NT2/D1 (cell line): Measurements from ENCODE around the gene RPH3AL.
A peak's percentile ranks its signal among the peaks of the same experiment; 100 is the strongest.

Experiments
- DNase-seq: peaks from one replicate; pipeline ENCODE4 v3.0.0-alpha.2; 2011; ENCODE audit warnings: low read depth, low spot score
- H3K27me3 ChIP-seq: 2 replicates; pipeline ENCODE4 v1.6.0; 2011; ENCODE audit warnings: mild to moderate bottlenecking; ENCODE audit not compliant: insufficient read length, insufficient read depth
- H3K36me3 ChIP-seq: 2 replicates; pipeline ENCODE4 v1.6.1; 2011; ENCODE audit warnings: mild to moderate bottlenecking, low read length, mixed read lengths; ENCODE audit not compliant: insufficient read depth, insufficient read length
- H3K4me1 ChIP-seq: 2 replicates; pipeline ENCODE4 v1.5.1; 2011; ENCODE audit not compliant: insufficient read depth, insufficient read length
- H3K4me3 ChIP-seq: 2 replicates; pipeline ENCODE4 v1.5.1; 2011; ENCODE audit warnings: low read depth; ENCODE audit not compliant: insufficient read length
- H3K9ac ChIP-seq: 2 replicates; pipeline ENCODE4 v1.6.0; 2011; ENCODE audit warnings: low read depth; ENCODE audit not compliant: insufficient read length
- H3K9me3 ChIP-seq: 2 replicates; pipeline ENCODE4 v1.5.1; 2011; ENCODE audit warnings: mild to moderate bottlenecking, low read length; ENCODE audit not compliant: insufficient read depth
- SUZ12 ChIP-seq: IDR thresholded peaks from 2 replicates; pipeline ENCODE4 v1.6.1; 2011; ENCODE audit not compliant: insufficient read length, insufficient read depth; ENCODE audit errors: extremely low read depth
- YY1 ChIP-seq: IDR thresholded peaks from 2 replicates; pipeline ENCODE4 v1.6.1; 2011; ENCODE audit not compliant: insufficient read length, insufficient read depth
- ZNF274 ChIP-seq: IDR thresholded peaks from 2 replicates; pipeline ENCODE4 v1.6.1; 2011; ENCODE audit warnings: mild to moderate bottlenecking, low read depth, low read length

Gene RPH3AL

DNA sequence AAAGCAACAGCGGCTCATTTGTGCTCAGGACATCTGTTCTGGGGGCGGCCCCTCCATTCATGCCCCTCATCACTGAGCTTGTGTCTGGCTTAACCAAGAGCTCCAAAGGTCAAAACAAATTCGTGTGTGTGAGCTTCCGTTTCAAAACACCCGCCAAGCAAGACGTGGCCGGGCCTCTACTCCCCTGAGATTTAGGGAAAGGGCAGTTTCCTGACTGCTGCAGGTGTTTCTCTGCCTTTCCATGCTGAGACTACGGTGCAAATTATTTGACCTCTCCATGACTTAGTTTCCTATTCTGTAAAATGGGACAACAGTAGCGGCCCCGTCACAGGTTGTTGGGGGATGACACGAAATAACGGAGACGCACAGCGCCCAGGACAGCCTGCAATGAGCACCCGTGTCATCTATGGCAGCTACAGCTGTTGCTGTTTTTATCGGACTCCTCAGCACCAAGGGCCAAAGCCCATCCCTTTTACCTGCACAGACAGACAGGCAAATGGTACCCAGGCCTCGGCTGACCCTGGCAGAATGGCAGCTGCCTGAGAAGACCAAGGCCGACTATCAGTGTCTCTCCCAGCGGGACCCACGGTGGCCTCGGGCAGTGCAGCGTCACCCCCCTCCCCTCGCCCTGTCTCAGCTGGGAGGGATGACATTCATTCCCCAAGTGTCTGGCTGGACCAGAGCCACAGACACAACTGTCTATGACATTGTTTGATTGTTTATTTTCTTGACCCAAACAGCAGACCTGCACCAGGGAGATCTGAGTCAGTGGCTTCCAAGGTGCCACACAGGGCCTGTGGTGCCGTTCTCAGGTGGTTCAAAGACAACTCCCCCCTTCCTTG, 120.4 kb downstream of the RPH3AL start:
- DNase-seq: no peak
- Histone ChIP-seq H3K36me3 (no peaks in the 10 kb centered on the region), H3K4me1 (peaks cover 11% of the 10 kb centered on the region), H3K27me3 (no peaks in the 10 kb centered on the region), H3K9ac (no peak overlapping the region), H3K4me3 (no peak overlapping the region), H3K9me3 (no peaks in the 10 kb centered on the region)
- TF ChIP-seq ZNF274: no peak
- TF ChIP-seq YY1: no peak
- TF ChIP-seq SUZ12: no peak

DNA sequence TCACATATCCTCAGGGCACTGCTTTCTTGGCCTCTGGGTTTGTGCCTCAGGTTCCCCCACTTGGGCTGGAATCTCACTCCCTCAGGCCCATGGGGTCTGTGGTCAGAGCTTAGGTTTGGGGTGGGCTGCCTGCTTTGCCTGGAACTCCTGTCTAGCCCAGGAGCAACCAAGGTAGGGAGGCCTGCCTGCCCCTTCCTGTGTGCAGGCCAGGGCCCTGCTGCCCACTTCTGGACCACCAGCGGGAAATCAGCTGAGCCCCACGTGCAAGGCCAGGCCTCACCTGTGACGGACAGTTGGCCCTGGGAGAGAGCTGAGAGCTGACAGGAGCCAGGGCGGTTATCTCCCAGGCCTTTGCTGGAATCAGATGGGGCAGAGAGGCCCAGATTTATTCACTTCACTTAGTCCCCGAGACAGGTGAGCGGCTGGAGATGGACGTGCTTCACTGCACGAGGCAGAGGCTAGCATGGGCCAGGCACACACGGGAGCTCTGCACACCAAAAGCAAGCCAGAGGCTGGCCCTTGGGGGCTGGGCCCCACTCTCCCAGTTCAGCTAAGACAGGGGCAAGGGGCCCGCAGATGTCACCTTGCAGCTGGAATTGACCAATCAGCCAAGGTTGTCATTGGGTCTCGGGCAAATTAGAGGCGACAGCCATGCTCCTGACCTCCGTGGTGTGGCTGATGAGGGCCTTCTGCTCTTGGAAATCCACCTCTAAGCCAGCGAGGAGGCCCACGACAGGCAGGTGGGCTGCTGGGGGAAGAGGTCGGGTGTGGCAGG, 121.2 kb downstream of the RPH3AL start:
- Histone ChIP-seq H3K4me1 (peaks cover 8% of the 10 kb centered on the region), H3K9ac (no peak overlapping the region), H3K27me3 (no peaks in the 10 kb centered on the region), H3K9me3 (no peaks in the 10 kb centered on the region), H3K4me3 (no peak overlapping the region), H3K36me3 (no peaks in the 10 kb centered on the region)
- TF ChIP-seq SUZ12 (no peak), ZNF274 (no peak), YY1 (no peak)
- DNase-seq: no peak

DNA sequence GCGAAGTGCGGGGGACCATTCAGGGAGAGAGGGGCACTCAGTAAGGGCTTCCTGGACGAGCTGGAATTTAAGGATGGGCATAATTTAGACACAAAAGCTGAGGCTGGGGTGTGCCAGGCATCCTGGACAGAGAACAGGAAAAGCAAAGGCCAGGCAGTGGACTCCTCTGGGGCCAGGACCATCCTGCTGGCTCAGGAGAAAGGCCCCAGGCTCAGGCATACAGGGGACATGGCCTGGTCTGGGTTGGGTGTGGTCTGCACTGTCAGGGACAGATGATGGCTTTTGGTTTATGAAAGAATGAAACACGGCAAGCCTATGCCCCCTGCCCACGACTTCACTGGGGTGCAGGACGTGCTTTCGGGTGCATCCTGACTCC, 122.2 kb downstream of the RPH3AL start:
- Histone ChIP-seq H3K9me3 (no peaks in the 10 kb centered on the region), H3K36me3 (no peaks in the 10 kb centered on the region), H3K4me1 (peaks cover 6% of the 10 kb centered on the region), H3K9ac (peak overlapping the region; percentile 10), H3K4me3 (no peak overlapping the region), H3K27me3 (no peaks in the 10 kb centered on the region)
- DNase-seq: no peak
- no peak for TF ChIP-seq YY1
- no peak for TF ChIP-seq ZNF274
- TF ChIP-seq SUZ12: no peak

DNA sequence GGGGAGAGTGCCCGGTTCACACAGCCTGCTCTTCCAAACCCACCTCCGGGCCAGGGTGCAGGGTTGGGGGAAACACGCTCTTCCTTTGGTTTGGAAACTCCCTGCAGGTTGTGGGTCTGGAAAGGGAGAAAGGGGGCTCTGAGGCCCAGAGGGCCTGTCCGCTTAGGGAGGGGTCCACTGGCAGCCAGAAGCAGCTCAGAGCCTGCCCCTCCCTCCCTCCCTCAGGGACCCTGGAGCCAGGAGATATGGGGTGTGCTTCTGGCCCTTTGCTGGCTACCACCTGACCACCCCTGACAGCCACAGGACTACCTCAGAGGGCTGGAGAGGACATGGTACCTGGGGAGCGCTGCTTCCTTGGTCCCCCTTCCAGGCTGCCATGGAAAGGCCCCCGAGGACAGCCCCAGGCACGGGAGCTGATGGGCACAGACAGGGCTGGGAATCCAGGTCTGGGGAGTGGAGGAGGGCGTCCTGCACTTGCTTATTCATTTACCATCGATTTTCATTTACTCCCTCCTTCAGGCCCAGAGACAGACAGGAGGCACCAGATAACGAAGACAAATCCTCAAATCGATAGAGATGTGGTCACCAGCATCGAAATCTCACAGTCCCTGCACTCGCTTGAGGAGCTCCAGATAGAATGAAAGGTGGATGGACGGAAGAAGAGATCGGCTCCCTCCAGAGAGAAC, 122.8 kb downstream of the RPH3AL start:
- Histone ChIP-seq H3K36me3 (no peaks in the 10 kb centered on the region), H3K4me3 (no peak overlapping the region), H3K4me1 (peaks cover 6% of the 10 kb centered on the region), H3K9ac (no peak overlapping the region), H3K9me3 (no peaks in the 10 kb centered on the region), H3K27me3 (no peaks in the 10 kb centered on the region)
- DNase-seq: no peak
- TF ChIP-seq ZNF274 (no peak), SUZ12 (no peak), YY1 (no peak)

DNA sequence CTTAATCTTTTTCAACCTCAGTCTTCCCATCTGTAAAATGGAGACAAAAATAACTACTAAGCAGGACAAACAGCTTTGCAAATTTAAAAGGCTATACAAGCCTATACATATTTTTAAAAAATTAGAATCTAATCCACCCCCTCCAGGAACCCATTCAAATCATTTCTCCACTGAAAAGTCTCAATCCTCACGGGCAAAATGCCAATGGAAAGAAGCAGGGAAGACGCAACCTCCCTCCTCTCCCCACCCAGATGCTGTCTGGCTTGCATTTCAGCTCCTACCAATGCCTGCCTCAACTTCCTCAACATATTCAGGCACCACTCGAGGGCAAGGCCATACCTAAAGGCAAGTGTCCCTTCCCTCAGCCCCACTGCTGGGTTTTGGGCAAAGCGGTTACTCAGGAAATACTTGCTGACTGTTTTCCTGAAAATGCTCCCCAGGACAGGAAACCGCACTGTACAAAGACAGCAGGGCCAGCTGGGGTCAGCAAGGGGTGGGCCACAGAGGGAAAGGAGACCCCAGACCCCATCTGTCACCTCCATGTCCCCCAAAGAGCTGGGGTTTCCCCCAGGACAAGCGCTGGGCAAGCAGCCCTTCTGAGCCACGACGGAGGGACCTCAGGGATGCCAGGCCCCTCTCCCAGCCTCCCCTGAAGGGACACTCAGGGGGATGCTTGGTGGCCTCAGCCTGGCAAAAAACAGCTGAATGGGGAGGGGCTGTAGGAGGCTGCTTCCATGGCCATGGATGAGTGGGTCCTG, 123.5 kb downstream of the RPH3AL start:
- no peak overlapping the region for H3K9ac ChIP-seq
- H3K4me3 ChIP-seq: no peak overlapping the region

DNA sequence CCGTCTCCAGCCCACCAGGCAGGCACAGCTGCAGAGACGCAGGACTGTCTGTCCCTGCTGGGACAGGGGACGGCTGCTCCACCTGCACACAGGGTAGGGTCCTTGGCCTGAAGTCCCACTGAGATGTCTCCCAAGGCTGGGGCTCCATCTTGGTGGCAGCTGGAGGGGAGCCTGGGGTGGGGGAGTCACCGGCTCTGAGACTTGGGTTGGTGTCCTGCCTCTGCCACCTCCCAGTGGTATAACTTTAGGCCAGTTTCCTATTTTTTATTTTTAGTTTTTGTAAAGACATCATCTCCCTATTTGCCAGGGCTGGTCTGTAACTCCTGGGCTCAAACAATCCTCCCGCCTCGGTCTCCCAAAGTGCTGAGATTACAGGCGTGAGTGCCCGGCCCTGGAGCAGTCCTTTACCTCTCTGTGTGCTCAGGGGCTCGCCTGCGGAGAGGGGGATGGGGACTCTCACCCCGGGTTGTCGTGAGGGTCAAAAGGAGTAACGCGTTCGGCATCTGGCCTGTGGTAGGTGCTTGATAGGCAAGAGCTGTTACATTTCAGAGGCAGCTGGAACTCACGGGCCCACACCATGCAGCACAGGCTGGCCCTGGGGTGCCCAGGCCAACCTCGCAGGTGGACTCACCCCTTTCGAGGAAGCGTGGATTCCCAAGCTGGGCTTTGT, 124.5 kb downstream of the RPH3AL start:
- Histone ChIP-seq H3K9ac (no peak overlapping the region), H3K36me3 (no peaks in the 10 kb centered on the region), H3K4me3 (no peak overlapping the region), H3K27me3 (no peaks in the 10 kb centered on the region), H3K9me3 (no peaks in the 10 kb centered on the region), H3K4me1 (peaks cover 4% of the 10 kb centered on the region)
- no peak for DNase-seq
- TF ChIP-seq YY1: no peak
- TF ChIP-seq SUZ12: no peak
- no peak for TF ChIP-seq ZNF274

More for the DNA sequence above, 123.5 kb downstream of the RPH3AL start:
- no peaks in the 10 kb centered on the region for H3K27me3 ChIP-seq
- peaks cover 6% of the 10 kb centered on the region for H3K4me1 ChIP-seq
- H3K9me3 ChIP-seq: no peaks in the 10 kb centered on the region
- H3K36me3 ChIP-seq: no peaks in the 10 kb centered on the region
- DNase-seq: no peak
- no peak for TF ChIP-seq SUZ12
- no peak for TF ChIP-seq YY1
- no peak for TF ChIP-seq ZNF274
